ENCODE measurements around the gene KTI12. TPM values are rescaled to one million over a fixed set of nuclear protein-coding genes. Genes with fewer than 3 reads are reported as not detected.

The KTI12 gene
- total and polyA plus RNA-seq, 2 donors (not counting 3 experiments of a cell fraction or from before 2014, with no cell fraction given), result 10.0 to 12.7 TPM

- FAIRE-seq, result peak; percentile 55
- peak overlapping the region; percentile 82 for H2AFZ ChIP-seq (ENCODE audit: low read depth, low read length)
- ChIA-PET POLR2A (interaction anchor here (1.5 kb wide), 1 partner anchor 23 kb away, joined by 4 read pairs; the partner anchor contains the start of gene TXNDC12), CTCF (interaction anchor here (0.6 to 1.4 kb wide), 5 partner anchors 9 to 189 kb away, joined by 3 to 5 read pairs (median 3); no protein-coding TSS in a partner anchor)
- peaks cover 21% of the 10 kb centered on the region for H3K4me1 ChIP-seq (ENCODE audit: control insufficient read depth, extremely low read depth, insufficient read depth, low read length)
- H3K9me3 ChIP-seq (replicated peaks; ENCODE audit: control insufficient read depth, insufficient read depth, low read length), result no peaks in the 10 kb centered on the region
- intact Hi-C loops (cut with micrococcal nuclease) (loop anchor here (1.0 kb wide), 2 partner anchors 23 to 153 kb away; partner anchors contain the start of gene TXNDC12), dilution Hi-C loops (cut with MboI; ENCODE audit: extremely low pct_ligation_motif_present, low sequenced_read_pairs) (no loop called here)
- no peaks in the 10 kb centered on the region for H3K9me1 ChIP-seq (replicated peaks; ENCODE audit: control insufficient read depth, extremely low read depth, insufficient read depth, low read length)
- H3K79me2 ChIP-seq (ENCODE audit: control insufficient read depth, insufficient read depth, low read length), result peaks cover 26% of the 10 kb centered on the region
- BruUV-seq (replicated peaks), result no TSS peak
- H3K27ac ChIP-seq (ENCODE audit: insufficient read depth, low read depth, low read length), result peak overlapping the region; percentile 70
- H3K27me3 ChIP-seq (ENCODE audit: control insufficient read depth in 2 of 2, insufficient read depth in 2 of 2, low read length in 2 of 2), result no peaks in the 10 kb centered on the region
- peak overlapping the region; percentile 58 to 87 (median 79) for H3K4me3 ChIP-seq (replicated peaks in 1 of 3; ENCODE audit: insufficient read depth in 1 of 3, low read depth in 1 of 3, low read length in 3 of 3)
- peak; percentile 57 for DNase-seq (ENCODE audit: low read depth, low spot score)
- peak overlapping the region; percentile 89 for H3K9ac ChIP-seq (replicated peaks; ENCODE audit: extremely low read depth, insufficient read depth, low read length)
- H4K20me1 ChIP-seq (replicated peaks; ENCODE audit: control insufficient read depth, extremely low read depth, insufficient read depth, low read length), result no peaks in the 10 kb centered on the region
- H3K36me3 ChIP-seq (ENCODE audit: control insufficient read depth in 2 of 2, extremely low read depth in 1 of 2, insufficient read depth in 2 of 2, low read length in 2 of 2), result no peaks in the 10 kb centered on the region
- peak overlapping the region; percentile 90 for H3K4me2 ChIP-seq (ENCODE audit: insufficient read depth, low read length)
- no peak for TF ChIP-seq CTCF (IDR thresholded peaks at IDR 0.05; ENCODE audit: extremely low read depth in 1 of 2, insufficient read depth in 1 of 2, low read depth in 1 of 2, low read length in 2 of 2)
- no peak for TF ChIP-seq MAX (IDR thresholded peaks at IDR 0.05; ENCODE audit: insufficient read depth, insufficient read length)
- no peak for TF ChIP-seq POLR2AphosphoS5 (IDR thresholded peaks at IDR 0.05; ENCODE audit: insufficient read depth, low read depth, low read length)
- no peak for TF ChIP-seq MYC (IDR thresholded peaks at IDR 0.05; ENCODE audit: low read depth, low read length)
- no peak for TF ChIP-seq FOS (IDR thresholded peaks at IDR 0.05; ENCODE audit: borderline replicate concordance, insufficient read depth, low read length)
- no peak for TF ChIP-seq POLR2A (IDR thresholded peaks at IDR 0.05; ENCODE audit: low read depth, low read length)
- TF ChIP-seq GATA2 (IDR thresholded peaks at IDR 0.05; ENCODE audit: insufficient read depth, insufficient read length, low read depth, low read length), result no peak
- no peak for TF ChIP-seq JUN (IDR thresholded peaks at IDR 0.05; ENCODE audit: borderline replicate concordance, insufficient read depth, insufficient read length, low read depth)
- TF ChIP-seq EZH2 (IDR thresholded peaks at IDR 0.05; ENCODE audit: borderline replicate concordance, low read depth, low read length, severe bottlenecking), result no peak
Measured at GRCh38 chr1:52032785-52033131, 852 bp downstream of the KTI12 start.
